HepG2 (cell line): ENCODE results near the gene RPTOR. TPM values are rescaled to one million over a fixed set of nuclear protein-coding genes. Genes with fewer than 3 reads are reported as not detected.

Experiments used
- ATF2 ChIP-seq: sonication (generic); formaldehyde crosslinking; IDR thresholded peaks from 2 replicates; pipeline ENCODE4 v1.4.0; 2020; ENCODE audit warnings: missing genetic modification reagents
- GABPB1 ChIP-seq: IDR thresholded peaks from 2 replicates; pipeline ENCODE4 v1.6.1; 2016; ENCODE audit warnings: mild to moderate bottlenecking, missing genetic modification reagents, moderate library complexity, missing compliant biosample characterization
- GMEB1 ChIP-seq: sonication (generic); formaldehyde crosslinking; IDR thresholded peaks from 2 replicates; pipeline ENCODE4 v1.5.1; 2020; ENCODE audit warnings: missing genetic modification reagents, mild to moderate bottlenecking, borderline replicate concordance
- HNF1B ChIP-seq: sonication (generic); formaldehyde crosslinking; IDR thresholded peaks from 2 replicates; pipeline ENCODE4 v1.5.1; 2020; ENCODE audit warnings: mild to moderate bottlenecking, moderate library complexity, missing genetic modification reagents
- IRF9 ChIP-seq: sonication (generic); formaldehyde crosslinking; IDR thresholded peaks from 2 replicates; pipeline ENCODE4 v1.8.0; 2022; ENCODE audit warnings: missing genetic modification reagents, mild to moderate bottlenecking, borderline replicate concordance
- LBX2 ChIP-seq: sonication (generic); formaldehyde crosslinking; IDR thresholded peaks from 2 replicates; pipeline ENCODE4 v1.5.0; 2020; ENCODE audit warnings: missing genetic modification reagents, mild to moderate bottlenecking, borderline replicate concordance
- NFIB ChIP-seq: sonication (generic); formaldehyde crosslinking; IDR thresholded peaks from 2 replicates; pipeline ENCODE4 v1.9.0; 2021; ENCODE audit warnings: missing genetic modification reagents, mild to moderate bottlenecking, borderline replicate concordance
- PAWR ChIP-seq: sonication (generic); formaldehyde crosslinking; IDR thresholded peaks from 2 replicates; pipeline ENCODE4 v1.4.0; 2020; ENCODE audit warnings: missing genetic modification reagents, mild to moderate bottlenecking, borderline replicate concordance
- PRDM4 ChIP-seq: sonication (generic); formaldehyde crosslinking; IDR thresholded peaks from 2 replicates; pipeline ENCODE4 v1.9.0; 2021; ENCODE audit warnings: missing genetic modification reagents, borderline replicate concordance
- RFX5 ChIP-seq: IDR thresholded peaks from 2 replicates; pipeline ENCODE4 v1.6.1; 2011; ENCODE audit warnings: low read depth, low read length, improper control_type of control experiment
- YEATS2 ChIP-seq: sonication (generic); formaldehyde crosslinking; IDR thresholded peaks from 2 replicates; pipeline ENCODE4 v1.4.0; 2020; ENCODE audit warnings: missing genetic modification reagents, borderline replicate concordance
- ZNF12 ChIP-seq: sonication (generic); formaldehyde crosslinking; IDR thresholded peaks from 2 replicates; pipeline ENCODE4 v1.5.0; 2020; ENCODE audit warnings: missing genetic modification reagents
- ZNF572 ChIP-seq: sonication (generic); formaldehyde crosslinking; IDR thresholded peaks from 2 replicates; pipeline ENCODE4 v1.5.1; 2020; ENCODE audit warnings: mild to moderate bottlenecking, missing genetic modification reagents
- ZNF7 ChIP-seq: IDR thresholded peaks from 2 replicates; pipeline ENCODE4 v1.6.1; 2016; ENCODE audit warnings: missing biosample characterization, missing genetic modification reagents
- ZXDC ChIP-seq: sonication (generic); formaldehyde crosslinking; IDR thresholded peaks from 2 replicates; pipeline ENCODE4 v1.5.0; 2020; ENCODE audit warnings: mild to moderate bottlenecking, missing genetic modification reagents
- polyA plus RNA-seq, 8 experiments: library from polyadenylated mRNA; depleted of rRNA in 3 of 8; stranded (reverse) in 7 of 8; unstranded in 1 of 8; fragments of >200 nt; fragmentation: Illumina TruSeq in 4 of 8; extraction: Trizol in 4 of 8; gene quantifications; 2 replicates each; pipeline versions ENCODE4 v1.2.1 to v1.2.3, GENCODE V29; 2011 to 2016; ENCODE audit warnings: low read depth in 4 of 8, missing spikeins in 1 of 8, mixed read lengths in 1 of 8; ENCODE audit not compliant: insufficient read depth in 1 of 8
- total RNA-seq, 5 experiments: library from RNA; depleted of rRNA; stranded (reverse); fragments of >200 nt; fragmentation: Illumina TruSeq; extraction: Trizol; gene quantifications; 2 replicates each; pipeline ENCODE4 v1.2.3, GENCODE V29; 2016; ENCODE audit warnings: low read depth in 1 of 5

RPTOR gene
- total and polyA plus RNA-seq, 2 of the 13 experiments (the other 11 are each of a cell fraction or from before 2014, with no cell fraction given) = 6.6 to 25.3 TPM

- TF ChIP-seq GMEB1 (CRISPR knock-in tag) (peak; percentile 59), ZNF572 (CRISPR knock-in tag) (peak; percentile 80), NFIB (CRISPR knock-in tag) (no peak), LBX2 (CRISPR knock-in tag) (peak; percentile 57; the same call in 1 of the 2 replicates), GABPB1 (CRISPR knock-in tag) (peak; percentile 84), RFX5 (peak; percentile 43; the same call in 1 of the 2 replicates), PAWR (CRISPR knock-in tag) (no peak), ZNF12 (peak; percentile 85), HNF1B (CRISPR knock-in tag) (peak; percentile 90), ZNF7 (CRISPR knock-in tag) (no peak), YEATS2 (peak; percentile 98), IRF9 (CRISPR knock-in tag) (peak; percentile 94; the same call in 1 of the 2 replicates), PRDM4 (no peak), ATF2 (peak; percentile 88), ZXDC (CRISPR knock-in tag) (peak; percentile 85; the same call in 1 of the 2 replicates)
Observed at GRCh38 chr17:80544655-80545498, at the start of gene RPTOR (continued).
